Measurements from ENCODE around the gene OXCT1. TPM values are rescaled to one million over a fixed set of nuclear protein-coding genes. Genes with fewer than 3 reads are reported as not detected.

OXCT1 gene
- total RNA-seq, 1 experiment from 2014 or later, result 20.6 TPM

DNA sequence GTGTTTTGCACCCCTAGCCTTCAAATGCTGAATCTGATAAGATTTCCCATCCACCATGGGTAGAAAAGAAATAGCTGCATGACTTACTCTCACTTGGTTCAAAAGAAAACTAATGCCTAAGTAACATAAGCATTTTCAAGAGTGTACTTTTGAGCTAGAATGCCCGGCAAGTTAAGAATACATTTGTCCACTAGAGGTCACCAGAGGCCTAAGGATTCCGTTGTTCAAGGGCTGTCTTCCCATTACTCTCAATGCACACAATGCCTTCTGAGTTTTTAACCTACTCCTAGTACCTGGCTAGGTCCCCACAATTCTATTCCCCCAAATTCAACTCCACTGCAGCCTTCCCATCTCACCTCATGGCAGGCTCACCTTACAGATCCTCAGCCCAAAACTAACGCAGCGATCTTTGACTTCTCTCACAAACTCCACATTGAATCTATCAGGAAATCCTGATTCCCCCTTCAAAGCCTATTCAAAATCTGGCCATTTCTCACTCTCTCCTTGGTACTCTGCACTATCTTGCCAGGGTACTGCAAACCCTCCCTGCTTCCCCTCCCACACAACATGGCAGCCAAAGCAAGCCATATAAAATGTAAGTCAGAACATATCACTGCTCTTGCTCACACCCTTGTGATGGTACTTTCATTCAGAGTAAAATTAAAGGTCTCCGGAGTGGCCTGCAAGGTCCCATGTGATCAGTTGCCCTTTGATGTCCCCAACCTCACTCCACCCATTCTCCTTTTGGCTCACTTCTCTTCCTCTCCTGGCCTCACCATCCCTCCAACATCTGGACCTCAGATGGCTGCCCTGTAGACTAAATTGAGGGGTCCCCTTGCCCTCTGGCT is 13.4 kb downstream of the OXCT1 start:
- peaks cover 8% of the 10 kb centered on the region for H3K36me3 Mint-ChIP-seq
- H3K27ac Mint-ChIP-seq, result no peak overlapping the region
- no peak overlapping the region for H3K4me3 Mint-ChIP-seq
- TF ChIP-seq, protein P1, sequence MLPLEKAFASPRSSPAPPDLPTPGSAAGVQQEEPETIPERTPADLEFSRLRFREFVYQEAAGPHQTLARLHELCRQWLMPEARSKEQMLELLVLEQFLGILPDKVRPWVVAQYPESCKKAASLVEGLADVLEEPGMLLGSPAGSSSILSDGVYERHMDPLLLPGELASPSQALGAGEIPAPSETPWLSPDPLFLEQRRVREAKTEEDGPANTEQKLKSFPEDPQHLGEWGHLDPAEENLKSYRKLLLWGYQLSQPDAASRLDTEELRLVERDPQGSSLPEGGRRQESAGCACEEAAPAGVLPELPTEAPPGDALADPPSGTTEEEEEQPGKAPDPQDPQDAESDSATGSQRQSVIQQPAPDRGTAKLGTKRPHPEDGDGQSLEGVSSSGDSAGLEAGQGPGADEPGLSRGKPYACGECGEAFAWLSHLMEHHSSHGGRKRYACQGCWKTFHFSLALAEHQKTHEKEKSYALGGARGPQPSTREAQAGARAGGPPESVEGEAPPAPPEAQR (CRISPR knock-in tag; IDR thresholded peaks at IDR 0.05), result no peak
- TF ChIP-seq, protein P2, sequence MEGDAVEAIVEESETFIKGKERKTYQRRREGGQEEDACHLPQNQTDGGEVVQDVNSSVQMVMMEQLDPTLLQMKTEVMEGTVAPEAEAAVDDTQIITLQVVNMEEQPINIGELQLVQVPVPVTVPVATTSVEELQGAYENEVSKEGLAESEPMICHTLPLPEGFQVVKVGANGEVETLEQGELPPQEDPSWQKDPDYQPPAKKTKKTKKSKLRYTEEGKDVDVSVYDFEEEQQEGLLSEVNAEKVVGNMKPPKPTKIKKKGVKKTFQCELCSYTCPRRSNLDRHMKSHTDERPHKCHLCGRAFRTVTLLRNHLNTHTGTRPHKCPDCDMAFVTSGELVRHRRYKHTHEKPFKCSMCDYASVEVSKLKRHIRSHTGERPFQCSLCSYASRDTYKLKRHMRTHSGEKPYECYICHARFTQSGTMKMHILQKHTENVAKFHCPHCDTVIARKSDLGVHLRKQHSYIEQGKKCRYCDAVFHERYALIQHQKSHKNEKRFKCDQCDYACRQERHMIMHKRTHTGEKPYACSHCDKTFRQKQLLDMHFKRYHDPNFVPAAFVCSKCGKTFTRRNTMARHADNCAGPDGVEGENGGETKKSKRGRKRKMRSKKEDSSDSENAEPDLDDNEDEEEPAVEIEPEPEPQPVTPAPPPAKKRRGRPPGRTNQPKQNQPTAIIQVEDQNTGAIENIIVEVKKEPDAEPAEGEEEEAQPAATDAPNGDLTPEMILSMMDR (IDR thresholded peaks at IDR 0.05), result peak; percentile 40
- H3K27me3 Mint-ChIP-seq (ENCODE audit: low read depth), result no peaks in the 10 kb centered on the region
- ATAC-seq (peak; percentile 98), DNase-seq (ENCODE audit: low spot score) (peak; percentile 30)
- H3K9me3 Mint-ChIP-seq, result no peaks in the 10 kb centered on the region
- CTCF ChIA-PET, result interaction anchor here (0.6 to 1.8 kb wide), 19 partner anchors 10 to 1033 kb away, joined by 3 to 34 read pairs (median 4); partner anchors contain the start of gene RIMOC1
- POLR2A ChIA-PET, result no interaction called here
- no peaks in the 10 kb centered on the region for H3K4me1 Mint-ChIP-seq

DNA sequence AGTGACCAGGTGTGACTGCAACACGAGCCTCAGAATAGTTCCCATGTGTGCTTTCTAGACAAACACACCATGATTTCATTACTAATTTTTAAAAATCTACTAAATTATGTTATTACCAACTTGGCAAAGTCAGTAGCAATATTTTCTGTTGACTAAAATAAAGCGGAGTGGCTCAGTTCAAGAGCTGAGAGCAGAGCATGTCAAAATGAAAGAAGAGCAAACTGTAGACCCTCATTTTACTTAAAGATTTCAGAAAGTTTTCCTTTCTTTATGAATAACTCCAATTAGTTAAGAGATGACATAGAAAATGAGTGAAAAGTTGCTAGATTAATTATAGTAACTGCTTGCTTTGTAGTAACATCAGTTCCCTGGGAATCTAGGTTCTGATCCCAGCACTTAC is 17.9 kb downstream of the OXCT1 start:
- H3K27ac Mint-ChIP-seq, result no peak overlapping the region
- no peaks in the 10 kb centered on the region for H3K4me1 Mint-ChIP-seq
- ChIA-PET CTCF (no interaction called here), POLR2A (no interaction called here)
- no peak for ATAC-seq
- H3K36me3 Mint-ChIP-seq, result peaks cover 28% of the 10 kb centered on the region
- H3K4me3 Mint-ChIP-seq, result no peak overlapping the region
- H3K9me3 Mint-ChIP-seq, result peaks cover 6% of the 10 kb centered on the region
- TF ChIP-seq GRHL2 (CRISPR knock-in tag; IDR thresholded peaks at IDR 0.05; ENCODE audit: insufficient replicate concordance, severe bottlenecking) (no peak), ZNF317 (CRISPR knock-in tag; IDR thresholded peaks at IDR 0.05; ENCODE audit: borderline replicate concordance, low read depth) (no peak), ZNF232 (CRISPR knock-in tag; IDR thresholded peaks at IDR 0.05) (no peak), GABPB1 (CRISPR knock-in tag; IDR thresholded peaks at IDR 0.05) (no peak), NFATC4 (CRISPR knock-in tag; IDR thresholded peaks at IDR 0.05) (no peak), ZNF219 (CRISPR knock-in tag; IDR thresholded peaks at IDR 0.05; ENCODE audit: borderline replicate concordance) (no peak)
- DNase-seq (ENCODE audit: low spot score), result no peak
- H3K27me3 Mint-ChIP-seq (ENCODE audit: low read depth), result no peaks in the 10 kb centered on the region

DNA sequence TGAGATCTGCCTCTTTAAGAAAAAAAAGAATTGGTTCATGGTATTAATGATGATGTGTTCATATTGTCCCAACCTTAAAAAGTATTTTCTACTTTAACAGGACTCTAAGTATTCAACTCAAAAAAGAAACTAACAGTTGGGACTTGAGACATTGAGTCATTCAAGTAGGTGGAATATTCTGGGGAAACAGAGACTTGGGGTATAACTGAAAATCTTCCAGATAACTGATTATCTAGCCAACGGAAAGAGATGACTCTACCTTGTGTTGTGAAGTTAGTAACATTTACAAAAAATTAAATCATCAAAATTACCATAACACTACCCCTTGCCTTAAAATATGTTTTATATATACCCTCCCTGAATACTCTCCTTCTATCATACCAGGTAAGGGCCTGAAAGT is 19.1 kb downstream of the OXCT1 start:
- Mint-ChIP-seq H3K9me3 (peaks cover 6% of the 10 kb centered on the region), H3K27me3 (ENCODE audit: low read depth) (no peaks in the 10 kb centered on the region), H3K27ac (no peak overlapping the region), H3K36me3 (peaks cover 34% of the 10 kb centered on the region), H3K4me3 (no peak overlapping the region), H3K4me1 (no peaks in the 10 kb centered on the region)
- ATAC-seq (no peak), DNase-seq (ENCODE audit: low spot score) (no peak)
- TF ChIP-seq NFE2L1 (CRISPR knock-in tag; IDR thresholded peaks at IDR 0.05), result no peak
- TF ChIP-seq, protein P3, sequence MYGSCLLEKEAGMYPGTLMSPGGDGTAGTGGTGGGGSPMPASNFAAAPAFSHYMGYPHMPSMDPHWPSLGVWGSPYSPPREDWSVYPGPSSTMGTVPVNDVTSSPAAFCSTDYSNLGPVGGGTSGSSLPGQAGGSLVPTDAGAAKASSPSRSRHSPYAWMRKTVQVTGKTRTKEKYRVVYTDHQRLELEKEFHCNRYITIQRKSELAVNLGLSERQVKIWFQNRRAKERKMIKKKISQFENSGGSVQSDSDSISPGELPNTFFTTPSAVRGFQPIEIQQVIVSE (CRISPR knock-in tag; IDR thresholded peaks at IDR 0.05; ENCODE audit: borderline replicate concordance), result no peak
- TF ChIP-seq, protein P4, sequence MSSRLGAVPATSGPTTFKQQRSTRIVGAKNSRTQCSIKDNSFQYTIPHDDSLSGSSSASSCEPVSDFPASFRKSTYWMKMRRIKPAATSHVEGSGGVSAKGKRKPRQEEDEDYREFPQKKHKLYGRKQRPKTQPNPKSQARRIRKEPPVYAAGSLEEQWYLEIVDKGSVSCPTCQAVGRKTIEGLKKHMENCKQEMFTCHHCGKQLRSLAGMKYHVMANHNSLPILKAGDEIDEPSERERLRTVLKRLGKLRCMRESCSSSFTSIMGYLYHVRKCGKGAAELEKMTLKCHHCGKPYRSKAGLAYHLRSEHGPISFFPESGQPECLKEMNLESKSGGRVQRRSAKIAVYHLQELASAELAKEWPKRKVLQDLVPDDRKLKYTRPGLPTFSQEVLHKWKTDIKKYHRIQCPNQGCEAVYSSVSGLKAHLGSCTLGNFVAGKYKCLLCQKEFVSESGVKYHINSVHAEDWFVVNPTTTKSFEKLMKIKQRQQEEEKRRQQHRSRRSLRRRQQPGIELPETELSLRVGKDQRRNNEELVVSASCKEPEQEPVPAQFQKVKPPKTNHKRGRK (CRISPR knock-in tag; IDR thresholded peaks at IDR 0.05; ENCODE audit: borderline replicate concordance), result no peak
- TF ChIP-seq OVOL2 (CRISPR knock-in tag; IDR thresholded peaks at IDR 0.05; ENCODE audit: borderline replicate concordance), result no peak
- TF ChIP-seq NFATC4 (CRISPR knock-in tag; IDR thresholded peaks at IDR 0.05), result no peak
- no peak for TF ChIP-seq ZNF423 (CRISPR knock-in tag; IDR thresholded peaks at IDR 0.05)
- TF ChIP-seq SP1 (CRISPR knock-in tag; conservative IDR thresholded peaks at IDR 0.05), result no peak
- TF ChIP-seq HMGA2 (CRISPR knock-in tag; IDR thresholded peaks at IDR 0.05), result no peak
- no peak for TF ChIP-seq ESRRA (CRISPR knock-in tag; IDR thresholded peaks at IDR 0.05; ENCODE audit: borderline replicate concordance)
- TF ChIP-seq, protein P5, sequence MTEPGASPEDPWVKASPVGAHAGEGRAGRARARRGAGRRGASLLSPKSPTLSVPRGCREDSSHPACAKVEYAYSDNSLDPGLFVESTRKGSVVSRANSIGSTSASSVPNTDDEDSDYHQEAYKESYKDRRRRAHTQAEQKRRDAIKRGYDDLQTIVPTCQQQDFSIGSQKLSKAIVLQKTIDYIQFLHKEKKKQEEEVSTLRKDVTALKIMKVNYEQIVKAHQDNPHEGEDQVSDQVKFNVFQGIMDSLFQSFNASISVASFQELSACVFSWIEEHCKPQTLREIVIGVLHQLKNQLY (CRISPR knock-in tag; IDR thresholded peaks at IDR 0.05), result no peak
- TF ChIP-seq, protein P6, sequence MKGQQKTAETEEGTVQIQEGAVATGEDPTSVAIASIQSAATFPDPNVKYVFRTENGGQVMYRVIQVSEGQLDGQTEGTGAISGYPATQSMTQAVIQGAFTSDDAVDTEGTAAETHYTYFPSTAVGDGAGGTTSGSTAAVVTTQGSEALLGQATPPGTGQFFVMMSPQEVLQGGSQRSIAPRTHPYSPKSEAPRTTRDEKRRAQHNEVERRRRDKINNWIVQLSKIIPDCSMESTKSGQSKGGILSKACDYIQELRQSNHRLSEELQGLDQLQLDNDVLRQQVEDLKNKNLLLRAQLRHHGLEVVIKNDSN (CRISPR knock-in tag; IDR thresholded peaks at IDR 0.05), result no peak
- TF ChIP-seq, protein P7, sequence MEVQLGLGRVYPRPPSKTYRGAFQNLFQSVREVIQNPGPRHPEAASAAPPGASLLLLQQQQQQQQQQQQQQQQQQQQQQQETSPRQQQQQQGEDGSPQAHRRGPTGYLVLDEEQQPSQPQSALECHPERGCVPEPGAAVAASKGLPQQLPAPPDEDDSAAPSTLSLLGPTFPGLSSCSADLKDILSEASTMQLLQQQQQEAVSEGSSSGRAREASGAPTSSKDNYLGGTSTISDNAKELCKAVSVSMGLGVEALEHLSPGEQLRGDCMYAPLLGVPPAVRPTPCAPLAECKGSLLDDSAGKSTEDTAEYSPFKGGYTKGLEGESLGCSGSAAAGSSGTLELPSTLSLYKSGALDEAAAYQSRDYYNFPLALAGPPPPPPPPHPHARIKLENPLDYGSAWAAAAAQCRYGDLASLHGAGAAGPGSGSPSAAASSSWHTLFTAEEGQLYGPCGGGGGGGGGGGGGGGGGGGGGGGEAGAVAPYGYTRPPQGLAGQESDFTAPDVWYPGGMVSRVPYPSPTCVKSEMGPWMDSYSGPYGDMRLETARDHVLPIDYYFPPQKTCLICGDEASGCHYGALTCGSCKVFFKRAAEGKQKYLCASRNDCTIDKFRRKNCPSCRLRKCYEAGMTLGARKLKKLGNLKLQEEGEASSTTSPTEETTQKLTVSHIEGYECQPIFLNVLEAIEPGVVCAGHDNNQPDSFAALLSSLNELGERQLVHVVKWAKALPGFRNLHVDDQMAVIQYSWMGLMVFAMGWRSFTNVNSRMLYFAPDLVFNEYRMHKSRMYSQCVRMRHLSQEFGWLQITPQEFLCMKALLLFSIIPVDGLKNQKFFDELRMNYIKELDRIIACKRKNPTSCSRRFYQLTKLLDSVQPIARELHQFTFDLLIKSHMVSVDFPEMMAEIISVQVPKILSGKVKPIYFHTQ (CRISPR knock-in tag; IDR thresholded peaks at IDR 0.05), result no peak
- TF ChIP-seq, protein P8, sequence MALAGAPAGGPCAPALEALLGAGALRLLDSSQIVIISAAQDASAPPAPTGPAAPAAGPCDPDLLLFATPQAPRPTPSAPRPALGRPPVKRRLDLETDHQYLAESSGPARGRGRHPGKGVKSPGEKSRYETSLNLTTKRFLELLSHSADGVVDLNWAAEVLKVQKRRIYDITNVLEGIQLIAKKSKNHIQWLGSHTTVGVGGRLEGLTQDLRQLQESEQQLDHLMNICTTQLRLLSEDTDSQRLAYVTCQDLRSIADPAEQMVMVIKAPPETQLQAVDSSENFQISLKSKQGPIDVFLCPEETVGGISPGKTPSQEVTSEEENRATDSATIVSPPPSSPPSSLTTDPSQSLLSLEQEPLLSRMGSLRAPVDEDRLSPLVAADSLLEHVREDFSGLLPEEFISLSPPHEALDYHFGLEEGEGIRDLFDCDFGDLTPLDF (CRISPR knock-in tag; IDR thresholded peaks at IDR 0.05), result no peak
- ChIA-PET POLR2A (no interaction called here), CTCF (no interaction called here)

Measured in WTC11 (cell line).